Middle frontal gyrus (tissue), 1 donor: Measurements from ENCODE around the gene SIN3A.

Source experiments
- DNase-seq: peaks from one replicate; pipeline ENCODE4 v3.0.0-alpha.2; 2015; ENCODE audit warnings: low spot score; ENCODE audit errors: extremely low spot score

SIN3A gene

GRCh38 chr15:75380773-75381172 lies 70.7 kb downstream of the SIN3A start:
- DNase-seq = no peak

DNA sequence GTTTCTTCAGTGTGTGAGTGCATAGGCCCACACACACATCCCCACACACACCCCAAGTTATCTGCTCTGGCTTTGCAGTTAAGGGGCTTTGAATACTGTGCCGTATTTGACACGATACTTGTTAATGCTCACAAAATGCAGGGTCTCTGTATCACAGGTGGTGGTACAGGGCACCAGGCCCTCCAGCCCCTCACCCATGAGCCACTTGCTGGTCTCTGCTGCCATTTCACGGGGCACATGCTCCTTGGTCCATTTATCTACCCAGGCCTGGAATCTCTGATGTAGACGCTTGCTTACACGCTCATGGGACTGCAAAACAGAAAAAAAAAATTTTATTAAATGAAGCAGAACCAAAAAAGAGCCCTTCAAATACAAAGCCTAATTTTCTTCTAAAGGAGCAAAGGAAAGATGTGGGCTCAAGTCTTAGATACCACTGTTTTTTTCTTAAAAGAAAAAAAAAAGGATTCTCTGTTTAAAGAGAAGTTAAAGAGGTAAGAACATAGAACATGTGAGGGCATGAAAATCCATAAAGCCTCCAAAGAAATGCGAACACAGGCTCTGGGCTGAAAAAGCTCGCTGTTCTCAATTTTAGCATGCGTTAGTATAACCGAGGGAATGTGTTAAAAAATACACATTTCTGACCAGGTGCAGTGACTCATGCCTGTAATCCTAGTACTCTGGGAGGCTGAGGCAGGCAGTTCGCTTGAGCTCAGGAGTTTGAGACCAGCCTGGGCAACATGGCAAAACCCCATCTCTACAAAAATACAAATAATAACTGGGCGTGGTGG lies 79.4 kb downstream of the SIN3A start:
- no peak for DNase-seq

- no peak for DNase-seq
Observed at GRCh38 chr15:75371486-75371885, 80.0 kb downstream of the SIN3A start.

GRCh38 chr15:75369897-75370581 lies 81.5 kb downstream of the SIN3A start:
- DNase-seq = no peak

DNA sequence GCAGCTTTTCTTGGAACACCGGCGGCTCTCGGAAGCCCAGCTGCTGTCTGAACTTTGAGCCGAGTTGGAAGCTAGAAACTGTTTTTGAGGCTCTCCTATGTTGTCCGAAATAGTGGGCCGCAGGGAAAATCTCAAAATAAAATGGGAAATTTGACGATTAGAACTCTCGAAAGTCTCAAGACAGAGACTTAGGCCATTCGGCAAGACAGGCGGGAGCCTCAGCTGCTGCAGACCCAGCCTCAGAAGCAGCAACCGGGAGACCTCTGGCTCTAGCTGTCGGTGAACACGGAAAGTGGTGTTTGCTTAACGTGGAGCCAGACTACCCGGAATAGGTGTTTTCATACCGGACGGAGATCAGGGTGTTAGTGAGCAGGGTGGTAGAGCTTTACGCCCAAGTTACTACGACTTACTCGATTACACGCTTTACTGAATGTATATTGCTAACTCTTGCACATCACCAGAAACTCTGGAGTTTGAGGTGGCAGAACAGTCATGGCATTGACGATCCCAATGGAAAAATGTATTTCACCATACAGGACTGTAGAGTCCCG lies 82.7 kb downstream of the SIN3A start:
- DNase-seq = no peak

DNA sequence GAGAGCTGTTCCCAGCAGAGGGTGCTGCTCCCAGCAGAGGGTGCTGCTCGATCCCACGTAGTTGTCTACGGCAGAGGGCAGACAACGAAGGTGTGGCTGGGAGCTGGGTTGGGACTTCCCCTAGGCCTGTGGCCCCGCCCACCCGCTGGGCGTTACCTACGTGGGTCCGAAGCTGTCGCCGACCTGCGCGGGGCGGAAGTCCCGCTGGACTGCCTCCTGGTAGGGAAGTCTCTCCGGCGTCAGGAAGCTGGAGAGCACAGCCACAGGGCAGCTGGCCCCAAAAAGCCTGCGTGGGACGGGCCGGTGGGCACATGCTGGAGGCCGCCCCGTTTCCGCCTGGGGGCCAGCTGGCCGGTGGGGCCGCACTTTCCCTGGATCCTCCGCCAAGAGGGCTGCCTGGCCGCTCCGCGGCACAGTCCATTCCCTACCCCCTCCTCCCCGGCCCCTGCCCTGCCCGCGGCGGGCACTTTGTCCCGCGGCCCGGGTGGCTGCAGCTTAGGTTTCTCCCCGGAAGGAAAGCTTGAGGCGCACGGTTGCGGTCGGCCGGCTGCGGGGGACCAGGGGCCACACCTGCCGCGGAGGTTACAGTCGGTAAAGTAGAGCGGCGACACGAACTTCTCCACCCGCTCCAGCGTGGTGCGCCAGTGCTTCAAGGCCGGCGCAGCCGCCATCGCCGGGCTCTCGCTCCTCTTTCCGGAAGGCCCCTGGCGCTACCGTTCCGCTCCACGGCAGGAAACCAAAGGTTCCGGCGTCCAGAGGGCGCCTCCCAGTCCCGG lies 83.4 kb downstream of the SIN3A start, which contains the start of gene MAN2C1:
TSS of gene MAN2C1 (minus strand) at position 695 of the 776 bp plus-strand sequence. CDS start at position 671, 24 bp downstream.
- DNase-seq = peak; percentile 86

DNA sequence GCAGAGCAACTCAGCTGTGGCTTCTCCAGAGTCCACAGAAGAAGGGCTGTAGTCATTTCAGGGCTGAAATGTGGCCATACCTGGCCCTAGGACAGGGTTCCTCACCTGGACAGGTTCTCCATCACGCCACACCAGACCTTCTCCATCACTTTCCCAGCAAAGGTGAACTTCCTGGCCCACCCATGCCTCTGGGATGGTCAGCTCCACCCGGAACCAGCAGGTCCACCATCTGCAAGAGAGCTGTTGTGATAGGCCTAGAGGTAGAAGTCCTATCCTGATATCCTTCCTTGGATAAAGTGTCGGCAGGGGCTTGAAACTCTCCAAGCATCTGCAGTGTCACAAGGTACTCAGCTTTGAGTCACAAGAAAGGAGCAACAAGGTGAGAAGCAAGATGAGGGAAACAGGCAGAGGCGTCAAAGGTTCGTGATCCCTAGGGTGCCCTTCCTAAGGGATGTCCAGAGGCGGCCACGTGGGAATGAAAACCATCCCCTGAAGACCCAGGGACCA lies 84.0 kb downstream of the SIN3A start:
- no peak for DNase-seq

GRCh38 chr15:75367006-75367405 lies 84.5 kb downstream of the SIN3A start:
- DNase-seq = no peak

DNA sequence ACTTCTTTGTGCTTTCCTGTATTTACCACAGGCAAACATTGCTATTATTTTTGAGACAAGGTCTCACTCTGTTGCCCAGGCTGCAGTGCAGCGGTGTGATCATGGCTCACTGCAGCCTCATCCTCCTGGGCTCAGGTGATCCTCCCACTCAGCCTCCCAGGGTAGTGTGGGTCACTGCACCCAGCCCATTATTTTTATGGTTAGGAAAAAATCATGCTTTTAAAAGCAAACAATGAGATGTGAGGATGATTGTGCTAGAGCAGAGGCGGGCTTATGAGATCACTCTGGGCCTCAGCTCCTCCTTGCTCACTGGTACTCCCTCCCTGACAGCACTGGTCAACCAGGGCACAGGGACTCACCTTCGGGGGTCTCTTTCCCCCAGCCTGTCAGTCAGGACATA lies 85.3 kb downstream of the SIN3A start:
- DNase-seq = no peak

DNA sequence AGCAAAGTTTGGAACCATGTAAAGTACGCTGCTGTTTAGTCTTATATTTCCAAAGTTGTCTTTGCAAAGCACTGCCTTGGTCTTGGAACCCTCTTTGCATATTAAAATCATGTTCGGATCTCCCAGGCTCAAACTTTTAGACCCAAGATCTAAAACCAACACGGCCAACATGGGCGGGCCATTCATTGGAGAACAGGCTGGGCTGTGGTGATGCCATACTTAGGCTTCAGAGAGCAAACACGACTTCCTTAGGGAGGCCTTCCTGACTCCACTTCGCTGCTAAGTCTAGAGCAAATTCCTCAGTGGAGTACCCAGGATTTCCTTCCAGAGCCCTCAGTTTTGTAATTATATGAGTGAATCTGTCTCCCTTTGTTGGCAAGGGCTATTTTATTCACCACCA lies 86.6 kb downstream of the SIN3A start:
- no peak for DNase-seq

- no peak for DNase-seq
Observed at GRCh38 chr15:75363786-75364185, 87.7 kb downstream of the SIN3A start.

GRCh38 chr15:75362642-75363249 lies 88.7 kb downstream of the SIN3A start:
- no peak for DNase-seq

- DNase-seq = no peak
Observed at GRCh38 chr15:75361989-75362641, 89.4 kb downstream of the SIN3A start.

- DNase-seq = no peak
Observed at GRCh38 chr15:75361361-75361988, 90.0 kb downstream of the SIN3A start.

GRCh38 chr15:75360856-75361255 lies 90.6 kb downstream of the SIN3A start:
- no peak for DNase-seq

DNA sequence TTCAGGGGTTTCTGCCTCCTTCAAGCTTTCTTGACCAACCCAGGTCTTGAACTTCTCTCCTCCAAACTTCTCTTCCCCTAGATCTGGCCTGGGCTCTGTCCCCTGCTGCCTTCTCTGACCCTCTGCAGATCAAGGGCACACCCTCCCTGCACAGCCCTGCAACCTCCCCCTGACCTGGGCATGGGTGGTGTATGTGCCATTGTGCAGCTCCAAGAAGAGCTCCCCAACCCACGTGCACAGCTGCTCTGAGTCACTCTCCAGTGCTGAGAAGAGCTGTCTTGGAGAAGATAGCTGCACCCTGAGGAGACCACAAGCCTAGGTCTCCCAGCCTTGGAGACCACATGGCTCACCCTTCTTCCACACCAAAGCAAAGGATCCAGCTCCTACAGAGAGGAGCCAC lies 91.1 kb downstream of the SIN3A start:
- no peak for DNase-seq

DNA sequence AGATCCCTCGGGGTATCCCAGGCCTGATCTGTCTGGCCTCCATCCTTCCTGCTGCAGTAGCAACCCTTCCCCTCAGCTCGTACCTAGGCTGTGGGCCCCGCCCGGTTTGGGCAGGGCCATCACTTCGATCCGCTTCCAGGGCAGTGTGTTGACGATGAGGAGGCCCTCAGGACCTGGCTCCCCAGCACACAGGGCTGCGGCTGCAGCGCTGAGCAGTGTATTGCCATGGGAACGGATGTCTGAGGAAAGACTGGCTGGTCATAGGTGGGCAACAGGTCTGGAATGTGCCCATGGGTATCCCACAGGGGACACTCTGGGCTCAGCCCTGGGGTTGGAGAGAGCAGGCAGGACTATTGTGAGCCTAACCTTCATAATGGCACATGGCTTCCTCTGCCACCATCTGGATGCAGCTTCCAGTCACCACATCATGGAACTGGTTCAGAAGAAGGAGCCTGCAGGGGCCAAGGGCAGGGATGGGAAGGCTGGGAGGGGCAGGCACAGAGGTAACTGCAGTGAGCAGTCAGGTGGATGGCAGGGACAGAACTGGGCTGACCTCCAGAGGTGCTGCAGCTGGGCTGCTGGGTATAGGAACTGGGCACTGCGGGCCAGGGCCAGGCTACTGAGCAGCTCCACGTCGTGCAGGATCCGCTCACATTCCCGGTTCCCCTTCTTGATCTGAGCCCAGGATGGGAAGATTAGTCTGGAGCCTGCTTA lies 91.8 kb downstream of the SIN3A start:
- no peak for DNase-seq

GRCh38 chr15:75358771-75359536 lies 92.5 kb downstream of the SIN3A start:
- no peak for DNase-seq
